ENCODE data around the gene AGRN. TPM values are rescaled to one million over a fixed set of nuclear protein-coding genes. Genes with fewer than 3 reads are reported as not detected.
A peak's percentile ranks its signal among the peaks of the same experiment; 100 is the strongest.
"Not testable (repeated sequence)": the region's sequence is repeated elsewhere in the genome, so short reads cannot be mapped to it uniquely, and the experiment has no call there.

The AGRN gene
- total RNA-seq, 4 donors from 2014 or later = 50.6 to 84.8 (median 71.1) TPM

DNA sequence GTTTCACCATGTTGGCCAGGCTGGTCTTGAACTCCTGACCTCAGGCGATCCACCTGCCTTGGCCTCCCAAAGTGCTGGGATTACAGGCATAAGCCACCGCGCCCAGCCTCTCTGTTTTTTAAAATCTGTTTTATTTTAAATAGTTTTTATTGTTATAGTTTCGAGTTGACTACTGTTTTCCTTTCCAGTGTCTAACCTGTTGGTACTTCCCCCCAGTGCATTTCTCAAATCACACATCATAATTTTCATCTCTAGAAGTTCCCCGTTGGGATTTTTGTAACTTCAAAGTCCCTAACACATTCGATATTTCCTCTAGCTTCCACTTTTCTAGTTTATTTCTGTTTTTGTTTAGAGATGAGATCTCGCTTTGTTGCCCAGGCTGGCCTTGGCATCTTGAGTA lies 27.6 kb upstream of the AGRN start:
- H3K36me3 ChIP-seq = no peaks in the 10 kb centered on the region
- no peak for DNase-seq (ENCODE audit: low spot score in 2 of 2)
- H3K27me3 ChIP-seq = peaks cover 29% of the 10 kb centered on the region
- H3K9me3 ChIP-seq = no peaks in the 10 kb centered on the region
- no peak overlapping the region for H3K27ac ChIP-seq
- no peak overlapping the region for H3K4me3 ChIP-seq
- 91% methylated on average over 7 of the region's 7 CpGs for WGBS
- H3K4me1 ChIP-seq = no peaks in the 10 kb centered on the region
- TF ChIP-seq, protein P1, sequence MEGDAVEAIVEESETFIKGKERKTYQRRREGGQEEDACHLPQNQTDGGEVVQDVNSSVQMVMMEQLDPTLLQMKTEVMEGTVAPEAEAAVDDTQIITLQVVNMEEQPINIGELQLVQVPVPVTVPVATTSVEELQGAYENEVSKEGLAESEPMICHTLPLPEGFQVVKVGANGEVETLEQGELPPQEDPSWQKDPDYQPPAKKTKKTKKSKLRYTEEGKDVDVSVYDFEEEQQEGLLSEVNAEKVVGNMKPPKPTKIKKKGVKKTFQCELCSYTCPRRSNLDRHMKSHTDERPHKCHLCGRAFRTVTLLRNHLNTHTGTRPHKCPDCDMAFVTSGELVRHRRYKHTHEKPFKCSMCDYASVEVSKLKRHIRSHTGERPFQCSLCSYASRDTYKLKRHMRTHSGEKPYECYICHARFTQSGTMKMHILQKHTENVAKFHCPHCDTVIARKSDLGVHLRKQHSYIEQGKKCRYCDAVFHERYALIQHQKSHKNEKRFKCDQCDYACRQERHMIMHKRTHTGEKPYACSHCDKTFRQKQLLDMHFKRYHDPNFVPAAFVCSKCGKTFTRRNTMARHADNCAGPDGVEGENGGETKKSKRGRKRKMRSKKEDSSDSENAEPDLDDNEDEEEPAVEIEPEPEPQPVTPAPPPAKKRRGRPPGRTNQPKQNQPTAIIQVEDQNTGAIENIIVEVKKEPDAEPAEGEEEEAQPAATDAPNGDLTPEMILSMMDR (IDR thresholded peaks at IDR 0.05) = no peak
- no peak for TF ChIP-seq POLR2A (IDR thresholded peaks at IDR 0.05)
- no peak for TF ChIP-seq EP300 (IDR thresholded peaks at IDR 0.05)
- no peak for TF ChIP-seq POLR2AphosphoS5 (IDR thresholded peaks at IDR 0.05)

DNA sequence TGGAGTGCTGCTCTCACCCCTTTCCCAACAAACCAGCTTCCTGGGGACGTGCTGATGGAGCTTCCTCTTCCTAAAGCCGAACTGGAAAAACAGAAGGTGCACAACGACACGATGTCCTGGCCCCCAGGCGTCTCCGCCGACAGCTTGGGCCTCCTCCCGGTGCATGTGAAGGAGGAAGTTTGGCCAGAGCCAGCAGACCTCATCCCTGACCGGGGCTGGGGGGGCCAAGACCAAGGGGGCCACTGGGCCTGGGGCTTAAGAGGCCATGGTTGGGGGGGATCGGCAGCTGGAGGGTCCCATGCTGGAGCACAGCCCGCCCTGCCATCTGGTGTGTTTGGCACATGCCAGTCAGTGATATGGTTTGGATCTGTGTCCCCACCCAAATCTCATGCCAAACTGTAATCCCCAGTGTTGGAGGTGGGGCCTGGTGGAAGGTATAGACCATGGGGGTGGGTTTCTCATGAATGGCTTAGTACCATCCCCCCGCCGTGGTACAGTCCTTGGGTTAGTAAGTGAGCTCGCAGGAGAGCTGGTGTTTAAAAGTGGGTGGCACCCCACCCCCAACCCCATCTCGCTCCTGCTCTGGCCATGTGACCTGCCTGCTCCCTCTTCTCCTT lies 26.4 kb upstream of the AGRN start:
- DNase-seq (ENCODE audit: low spot score in 2 of 2) = peak in 1 of 2 donors; percentile 75
- H3K36me3 ChIP-seq = no peaks in the 10 kb centered on the region
- peaks cover 10% of the 10 kb centered on the region for H3K4me1 ChIP-seq
- H3K27ac ChIP-seq = no peak overlapping the region
- TF ChIP-seq, protein P1 (IDR thresholded peaks at IDR 0.05) = no peak
- H3K4me3 ChIP-seq = no peak overlapping the region
- no peaks in the 10 kb centered on the region for H3K9me3 ChIP-seq
- 65% methylated on average over 9 of the region's 15 CpGs for WGBS
- peaks cover 38% of the 10 kb centered on the region for H3K27me3 ChIP-seq

DNA sequence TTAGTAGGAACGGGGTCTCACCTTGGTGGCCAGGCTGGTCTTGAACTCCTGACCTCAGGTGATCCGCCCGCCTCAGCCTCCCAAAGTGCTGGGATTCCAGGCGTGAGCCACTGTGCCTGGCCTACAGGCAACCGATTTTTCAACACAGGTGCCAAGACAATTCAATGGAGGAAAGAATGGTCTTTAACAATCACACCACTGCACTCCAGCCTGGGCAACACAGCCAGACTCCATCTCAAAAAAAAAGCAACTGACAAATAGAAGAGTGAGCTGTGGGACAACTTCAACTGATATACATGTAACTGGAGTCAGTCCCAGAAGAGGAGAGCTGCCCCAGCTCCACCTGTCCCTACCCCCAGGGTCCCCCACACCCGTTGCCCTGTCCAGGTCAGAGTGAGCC lies 25.4 kb upstream of the AGRN start:
- Histone ChIP-seq H3K4me1 (peaks cover 21% of the 10 kb centered on the region), H3K27me3 (peaks cover 48% of the 10 kb centered on the region)
- not testable (repeated sequence) for H3K4me3 ChIP-seq; DNase-seq (ENCODE audit: low spot score in 2 of 2); H3K9me3 ChIP-seq; H3K36me3 ChIP-seq; H3K27ac ChIP-seq
- WGBS = 88% methylated on average over 4 of the region's 6 CpGs

DNA sequence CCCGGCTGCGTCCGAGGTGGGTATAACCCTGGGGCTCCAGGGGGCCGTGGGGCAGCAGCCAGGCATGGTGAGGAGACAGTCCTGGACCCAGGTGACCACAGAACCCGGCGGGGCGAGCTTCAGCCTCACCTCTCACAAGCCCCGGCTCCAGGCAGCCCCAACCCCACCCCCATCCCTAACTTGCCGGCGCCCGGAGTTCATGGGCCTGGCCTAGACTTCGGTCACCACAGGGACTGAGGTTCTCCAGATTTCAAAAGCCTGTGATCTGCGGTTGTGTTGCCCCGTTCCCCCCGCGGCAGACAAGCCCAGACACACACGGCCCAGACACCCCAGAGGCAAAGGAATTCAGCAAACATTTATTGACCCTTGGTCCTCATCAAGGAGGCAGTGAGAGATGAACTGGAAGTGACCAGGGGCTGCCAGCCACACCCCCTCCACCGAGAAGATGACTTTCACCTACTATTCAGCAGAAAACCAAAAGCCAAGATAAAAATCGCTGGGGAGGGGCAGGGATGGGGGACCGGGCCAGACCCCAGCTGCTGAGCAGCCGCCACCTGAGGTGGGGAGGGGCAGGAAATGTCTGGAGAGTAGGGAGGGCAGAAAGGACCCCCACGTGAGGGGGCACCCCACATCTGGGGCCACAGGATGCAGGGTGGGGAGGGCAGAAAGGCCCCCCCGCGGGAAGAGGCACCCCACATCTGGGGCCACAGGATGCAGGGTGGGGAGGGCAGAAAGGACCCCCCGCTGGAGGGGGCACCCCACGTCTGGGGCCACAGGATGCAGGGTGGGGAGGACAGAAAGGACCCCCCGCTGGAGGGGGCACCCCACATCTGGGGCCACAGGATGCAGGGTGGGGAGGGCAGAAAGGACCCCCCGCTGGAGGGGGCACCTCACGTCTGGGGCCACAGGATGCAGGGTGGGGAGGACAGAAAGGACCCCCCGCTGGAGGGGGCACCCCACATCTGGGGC lies 24.0 kb upstream of the AGRN start:
- Histone ChIP-seq H3K36me3 (no peaks in the 10 kb centered on the region), H3K4me1 (peaks cover 35% of the 10 kb centered on the region), H3K4me3 (no peak overlapping the region), H3K9me3 (no peaks in the 10 kb centered on the region), H3K27me3 (peaks cover 62% of the 10 kb centered on the region), H3K27ac (no peak overlapping the region)
- TF ChIP-seq POLR2AphosphoS5 (IDR thresholded peaks at IDR 0.05) = no peak
- TF ChIP-seq EP300 (IDR thresholded peaks at IDR 0.05) = no peak
- no peak for TF ChIP-seq POLR2A (IDR thresholded peaks at IDR 0.05)
- TF ChIP-seq, protein P1 (IDR thresholded peaks at IDR 0.05) = no peak
- DNase-seq (ENCODE audit: low spot score in 2 of 2) = peak; percentile 61 to 72
- 35% methylated on average over 22 of the region's 30 CpGs for WGBS

DNA sequence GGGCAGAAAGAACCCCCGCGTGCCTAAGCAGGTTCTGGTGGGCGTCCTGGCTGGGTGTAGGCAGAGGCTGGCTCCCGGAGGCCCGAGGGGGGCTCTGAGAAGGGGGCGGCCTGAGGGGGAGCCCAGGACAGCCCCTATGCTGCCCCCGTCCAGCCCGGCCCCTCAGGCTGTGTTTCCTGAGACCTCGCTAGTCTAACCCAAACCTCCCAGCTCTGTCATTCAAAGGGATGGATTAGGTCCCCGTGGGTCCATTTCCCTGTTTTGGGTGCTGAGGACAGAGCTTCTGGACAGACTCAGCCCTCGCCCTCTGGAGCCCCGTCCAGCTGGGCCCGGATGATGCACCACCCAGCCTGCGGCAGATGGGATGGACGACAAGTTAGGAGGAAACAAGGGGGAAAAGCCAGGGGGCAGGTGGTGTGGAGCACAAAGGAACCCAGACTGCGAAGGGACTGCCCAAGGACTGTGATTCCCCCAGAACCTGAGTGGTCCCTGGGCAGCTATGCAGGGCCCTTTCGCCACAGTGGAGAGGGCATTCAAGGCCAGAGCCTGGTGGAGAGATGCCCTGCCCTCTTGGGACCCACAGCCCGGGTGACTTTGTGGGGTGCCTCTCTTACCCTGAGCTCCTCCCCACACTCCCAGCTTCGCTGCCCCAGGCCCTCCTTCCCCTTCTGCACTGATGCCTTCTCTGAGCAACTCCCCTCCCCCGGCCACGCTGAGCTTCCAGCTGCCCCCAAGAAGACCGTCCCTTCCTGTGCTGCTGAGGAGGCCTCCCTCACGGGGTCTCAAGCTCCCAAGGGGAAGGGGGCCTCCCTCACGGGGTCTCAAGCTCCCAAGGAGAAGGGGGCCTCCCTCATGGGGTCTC lies 22.8 kb upstream of the AGRN start:
- no peak overlapping the region for H3K27ac ChIP-seq
- H3K4me3 ChIP-seq = no peak overlapping the region
- no peaks in the 10 kb centered on the region for H3K9me3 ChIP-seq
- DNase-seq (ENCODE audit: low spot score in 2 of 2) = peak; percentile 67 to 74
- WGBS = 62% methylated on average over 13 of the region's 24 CpGs
- TF ChIP-seq POLR2AphosphoS5 (IDR thresholded peaks at IDR 0.05) (no peak), EP300 (IDR thresholded peaks at IDR 0.05) (no peak), POLR2A (IDR thresholded peaks at IDR 0.05) (no peak)
- TF ChIP-seq, protein P1 (IDR thresholded peaks at IDR 0.05) = no peak
- no peaks in the 10 kb centered on the region for H3K36me3 ChIP-seq
- peaks cover 65% of the 10 kb centered on the region for H3K27me3 ChIP-seq
- peaks cover 44% of the 10 kb centered on the region for H3K4me1 ChIP-seq

Data from suprapubic skin (tissue), 4 donors.